Loucy (cell line): ENCODE results near the gene TOR3A.

Source experiments
- H2AFZ ChIP-seq: fragments of 200-600 bp; sonication (generic); 2 replicates; pipeline ENCODE4 v1.6.0; 2016; ENCODE audit warnings: antibody characterized with exemption, mild to moderate bottlenecking, low read length, moderate library complexity
- H3F3A ChIP-seq: fragments of 200-600 bp; 2 replicates; pipeline ENCODE4 v1.6.0; 2016; ENCODE audit warnings: antibody characterized with exemption, low read depth, mild to moderate bottlenecking
- H3K27me3 ChIP-seq: fragments of 200-600 bp; sonication (generic); 2 replicates; pipeline ENCODE4 v1.6.1; 2014; ENCODE audit warnings: low read length, mild to moderate bottlenecking; ENCODE audit not compliant: insufficient read depth, poor library complexity, severe bottlenecking
- H3K36me3 ChIP-seq: fragments of 200-600 bp; sonication (generic); 2 replicates; pipeline ENCODE4 v1.6.1; 2016; ENCODE audit warnings: low read length; ENCODE audit not compliant: insufficient read depth
- H3K4me1 ChIP-seq: fragments of 200-600 bp; sonication (generic); 2 replicates; pipeline ENCODE4 v1.5.1; 2014; ENCODE audit warnings: low read length, mild to moderate bottlenecking; ENCODE audit not compliant: insufficient read depth, poor library complexity, severe bottlenecking
- H3K4me2 ChIP-seq: fragments of 200-600 bp; sonication (generic); 2 replicates; pipeline ENCODE4 v1.6.0; 2014; ENCODE audit warnings: antibody characterized with exemption, low read length, low read depth, mild to moderate bottlenecking; ENCODE audit not compliant: poor library complexity, severe bottlenecking
- H3K4me3 ChIP-seq: fragments of 200-600 bp; sonication (generic); 2 replicates; pipeline ENCODE4 v1.5.1; 2014; ENCODE audit warnings: low read length, mild to moderate bottlenecking, mixed read lengths; ENCODE audit not compliant: poor library complexity, severe bottlenecking
- H3K79me2 ChIP-seq: fragments of 200-600 bp; sonication (generic); 2 replicates; pipeline ENCODE4 v1.6.1; 2014; ENCODE audit warnings: low read length; ENCODE audit not compliant: insufficient read depth
- H3K9ac ChIP-seq: fragments of 200-600 bp; sonication (generic); 2 replicates; pipeline ENCODE4 v1.6.0; 2014; ENCODE audit warnings: mild to moderate bottlenecking, low read depth, low read length, moderate library complexity; ENCODE audit not compliant: poor library complexity, severe bottlenecking
- H3K9me2 ChIP-seq: fragments of 200-600 bp; sonication (generic); replicated peaks from 2 replicates; pipeline ENCODE4 v1.6.1; 2016; ENCODE audit warnings: low read depth, low read length, mixed read lengths
- H3K9me3 ChIP-seq: fragments of 200-600 bp; sonication (generic); 2 replicates; pipeline ENCODE4 v1.6.1; 2014; ENCODE audit warnings: mild to moderate bottlenecking, antibody characterized with exemption, low read length, low read depth; ENCODE audit not compliant: insufficient read depth
- H4K20me1 ChIP-seq: fragments of 200-600 bp; sonication (generic); 2 replicates; pipeline ENCODE4 v1.6.0; 2014; ENCODE audit warnings: antibody characterized with exemption, low read length, mild to moderate bottlenecking; ENCODE audit not compliant: insufficient read depth, poor library complexity, severe bottlenecking
- CTCF ChIP-seq: fragments of 200-600 bp; sonication (generic); conservative IDR thresholded peaks from 2 replicates; pipeline ENCODE4 v1.5.1; 2014; ENCODE audit warnings: mild to moderate bottlenecking, antibody characterized with exemption, low read length
- EZH2phosphoT487 ChIP-seq: fragments of 200-600 bp; IDR thresholded peaks from 2 replicates; pipeline ENCODE4 v1.6.1; 2018; ENCODE audit warnings: antibody characterized with exemption, mild to moderate bottlenecking, moderate library complexity, borderline replicate concordance

TOR3A gene

DNA sequence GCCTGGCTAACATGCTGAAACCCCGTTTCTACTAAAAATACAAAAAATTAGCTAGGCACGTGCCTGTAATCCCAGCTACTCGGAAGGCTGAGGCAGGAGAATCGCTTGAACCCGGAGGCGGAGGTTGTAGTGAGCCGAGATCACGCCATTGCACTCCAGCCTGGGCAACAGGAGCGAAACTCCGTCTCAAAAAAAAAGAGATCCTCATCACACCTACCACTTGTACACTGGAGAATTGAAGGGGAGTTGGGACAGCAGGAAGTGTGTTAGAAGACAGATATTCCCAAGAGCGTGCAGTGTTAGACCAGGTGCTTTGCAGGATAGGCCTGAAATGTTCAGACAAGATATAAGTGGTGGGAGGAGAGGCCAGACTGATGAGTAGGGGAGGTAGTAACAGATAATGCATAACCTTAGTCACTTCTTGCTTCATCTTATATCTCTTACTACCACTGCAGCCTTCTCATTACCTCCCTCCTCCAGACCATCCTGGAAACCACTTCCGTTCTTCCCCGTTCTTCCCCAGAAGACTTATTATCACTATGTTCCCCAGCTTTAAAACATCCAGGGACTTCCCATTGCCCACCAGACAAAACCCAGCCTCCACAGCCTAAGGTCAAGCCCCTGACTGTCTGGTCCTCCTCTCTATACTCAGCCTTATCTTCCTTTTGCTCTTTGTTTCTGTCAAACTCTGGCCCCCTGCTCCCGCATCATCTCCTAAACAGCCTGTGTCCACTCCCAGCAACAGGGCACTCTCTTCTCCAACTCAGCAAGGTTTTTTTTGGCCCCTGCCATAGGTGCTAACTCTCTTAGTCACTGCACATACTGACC, 34.8 kb upstream of the TOR3A start:
- Histone ChIP-seq H3F3A (no peaks in the 10 kb centered on the region), H3K4me3 (no peak overlapping the region), H3K36me3 (peaks cover 24% of the 10 kb centered on the region; the same call in 1 of the 2 replicates), H3K4me1 (peaks cover 14% of the 10 kb centered on the region), H3K4me2 (no peak overlapping the region), H3K79me2 (peaks cover 32% of the 10 kb centered on the region), H2AFZ (no peak overlapping the region), H3K9me2 (no peaks in the 10 kb centered on the region), H3K9me3 (no peaks in the 10 kb centered on the region), H3K27me3 (no peaks in the 10 kb centered on the region), H4K20me1 (no peaks in the 10 kb centered on the region), H3K9ac (no peak overlapping the region)
- TF ChIP-seq EZH2phosphoT487, result no peak
- TF ChIP-seq CTCF, result no peak

DNA sequence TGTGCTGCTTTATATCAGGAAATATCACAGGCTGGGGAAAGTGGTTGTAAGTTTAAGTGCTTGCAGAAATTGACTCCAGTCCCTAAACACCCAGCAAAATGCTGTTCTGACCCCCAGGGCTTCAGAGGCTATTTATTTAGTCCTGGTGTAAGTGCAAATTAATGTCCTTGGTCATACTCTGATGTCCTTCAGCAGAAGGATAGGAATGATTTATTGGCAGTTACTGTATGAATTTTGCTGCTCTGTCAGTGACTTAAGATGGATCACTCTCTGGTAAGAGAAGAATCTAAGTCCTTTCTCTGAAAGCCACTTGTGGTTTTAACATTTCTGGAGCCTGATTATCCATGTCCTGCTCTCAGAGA, 34.3 kb upstream of the TOR3A start:
- Histone ChIP-seq H3K9me2 (no peaks in the 10 kb centered on the region), H3K36me3 (peaks cover 21% of the 10 kb centered on the region; the same call in 1 of the 2 replicates), H3K4me1 (peaks cover 14% of the 10 kb centered on the region), H3K79me2 (peaks cover 26% of the 10 kb centered on the region; the same call in 1 of the 2 replicates), H4K20me1 (no peaks in the 10 kb centered on the region), H2AFZ (no peak overlapping the region), H3K9ac (no peak overlapping the region), H3F3A (no peaks in the 10 kb centered on the region), H3K27me3 (no peaks in the 10 kb centered on the region), H3K9me3 (no peaks in the 10 kb centered on the region), H3K4me2 (no peak overlapping the region), H3K4me3 (no peak overlapping the region)
- TF ChIP-seq EZH2phosphoT487 (no peak), CTCF (no peak)

DNA sequence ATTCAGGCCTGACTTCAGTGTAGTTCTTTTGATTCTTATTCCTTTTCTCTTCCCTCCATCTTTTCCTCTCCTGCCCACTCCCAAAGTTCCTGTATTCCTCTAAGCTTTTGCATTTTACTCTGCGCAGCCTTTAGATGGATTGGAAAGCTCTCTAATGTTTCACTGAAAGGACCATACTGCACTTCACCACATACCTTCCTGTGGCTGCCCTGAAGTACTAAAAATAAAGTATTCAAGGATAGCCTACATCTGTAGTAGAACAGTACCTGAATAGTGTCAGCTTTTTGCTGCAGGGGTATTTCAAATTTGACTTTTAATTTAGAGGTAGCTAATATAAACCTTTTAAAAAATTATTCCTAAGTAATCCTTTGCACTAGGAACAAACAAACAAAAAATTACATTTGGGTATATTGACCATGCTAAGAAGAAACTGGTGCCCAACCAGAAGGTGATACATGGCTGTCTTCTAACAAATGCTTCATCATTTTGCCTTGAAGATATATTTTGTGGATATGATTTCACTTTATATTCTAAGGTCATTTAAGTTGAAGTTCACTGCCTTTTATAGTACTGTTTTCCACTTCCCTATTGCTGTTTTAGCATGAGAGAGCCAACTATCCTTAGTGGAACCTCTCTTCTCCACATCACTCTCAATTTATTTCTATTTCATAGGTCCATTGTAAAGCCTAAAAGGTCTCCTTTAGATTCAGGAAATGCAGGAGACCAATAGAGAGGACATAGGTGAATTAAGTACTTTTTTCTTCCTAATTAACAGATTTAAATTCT, 33.3 kb upstream of the TOR3A start:
- no peaks in the 10 kb centered on the region for H3F3A ChIP-seq
- no peaks in the 10 kb centered on the region for H3K9me2 ChIP-seq
- H3K36me3 ChIP-seq, result peaks cover 21% of the 10 kb centered on the region; the same call in 1 of the 2 replicates
- no peak overlapping the region for H3K4me3 ChIP-seq
- H3K79me2 ChIP-seq, result peaks cover 19% of the 10 kb centered on the region; the same call in 1 of the 2 replicates
- no peaks in the 10 kb centered on the region for H3K9me3 ChIP-seq
- H2AFZ ChIP-seq, result no peak overlapping the region
- TF ChIP-seq EZH2phosphoT487 (no peak), CTCF (no peak)
- H4K20me1 ChIP-seq, result no peaks in the 10 kb centered on the region
- no peak overlapping the region for H3K9ac ChIP-seq
- peaks cover 14% of the 10 kb centered on the region for H3K4me1 ChIP-seq
- no peaks in the 10 kb centered on the region for H3K27me3 ChIP-seq
- H3K4me2 ChIP-seq, result no peak overlapping the region
